Hematopoietic multipotent progenitor cell treated with erythropoietin and hydrocortisone succinate and interleukin-3 and kit ligand, for 4 days (in vitro differentiated cells): ENCODE measurements around the gene TMEM131.
"Not testable (repeated sequence)": the region's sequence is repeated elsewhere in the genome, so short reads cannot be mapped to it uniquely, and the experiment has no call there.

Experiments used
- DNase-seq: peaks from one replicate; pipeline ENCODE4 v3.0.0-alpha.2; 2015

Gene TMEM131

GRCh38 chr2:97910403-97911205 lies 85.1 kb downstream of the TMEM131 start:
- peak; percentile 44 for DNase-seq

GRCh38 chr2:97908208-97908676 lies 87.5 kb downstream of the TMEM131 start:
- no peak for DNase-seq

- DNase-seq: no peak
These were observed 88.2 kb downstream of the TMEM131 start for GRCh38 chr2:97907369-97908100.

- DNase-seq: no peak
These were observed 89.4 kb downstream of the TMEM131 start for GRCh38 chr2:97906307-97906706.

- no peak for DNase-seq
These were observed 90.5 kb downstream of the TMEM131 start for GRCh38 chr2:97905294-97905693.

GRCh38 chr2:97901862-97902261 lies 93.9 kb downstream of the TMEM131 start:
- DNase-seq: no peak

- DNase-seq: no peak
These were observed 94.9 kb downstream of the TMEM131 start for GRCh38 chr2:97900806-97901205.

GRCh38 chr2:97893042-97893441 lies 102.7 kb downstream of the TMEM131 start:
- DNase-seq: not testable (repeated sequence)

GRCh38 chr2:97891611-97892010 lies 104.1 kb downstream of the TMEM131 start:
- DNase-seq: no peak

- no peak for DNase-seq
These were observed 106.6 kb downstream of the TMEM131 start for GRCh38 chr2:97889156-97889555.

GRCh38 chr2:97885841-97886240 lies 109.9 kb downstream of the TMEM131 start:
- DNase-seq: no peak

GRCh38 chr2:97880334-97880733 lies 115.4 kb downstream of the TMEM131 start:
- no peak for DNase-seq

GRCh38 chr2:97878865-97879264 lies 116.9 kb downstream of the TMEM131 start:
- DNase-seq: peak; percentile 43

- not testable (repeated sequence) for DNase-seq
These were observed 117.4 kb downstream of the TMEM131 start for GRCh38 chr2:97878317-97878716.

- DNase-seq: no peak
These were observed 124.5 kb downstream of the TMEM131 start for GRCh38 chr2:97871096-97871780.

GRCh38 chr2:97870396-97870843 lies 125.3 kb downstream of the TMEM131 start:
- peak; percentile 94 for DNase-seq

GRCh38 chr2:97869722-97870346 lies 125.9 kb downstream of the TMEM131 start:
- peak; percentile 18 for DNase-seq

- peak; percentile 28 for DNase-seq
These were observed 126.6 kb downstream of the TMEM131 start for GRCh38 chr2:97868986-97869721.

- DNase-seq: no peak
These were observed 131.9 kb downstream of the TMEM131 start for GRCh38 chr2:97863829-97864228.

GRCh38 chr2:97861177-97861576 lies 134.6 kb downstream of the TMEM131 start:
- DNase-seq: no peak

- no peak for DNase-seq
These were observed 137.3 kb downstream of the TMEM131 start for GRCh38 chr2:97858442-97858841.

GRCh38 chr2:97857553-97857952 lies 138.2 kb downstream of the TMEM131 start:
- DNase-seq: no peak
